Activated T-cell treated with anti-CD3 and anti-CD28 coated beads, Interleukin-2, amount 50 U/mL, for 72 hours (primary cell): ENCODE data around the gene SRCIN1. TPM values are rescaled to one million over a fixed set of nuclear protein-coding genes. Genes with fewer than 3 reads are reported as not detected.
A peak's percentile ranks its signal among the peaks of the same experiment; 100 is the strongest.
"Not testable (repeated sequence)": the region's sequence is repeated elsewhere in the genome, so short reads cannot be mapped to it uniquely, and the experiment has no call there.

Experiments used
- ATAC-seq, 2 donors: fragments of 150-1000 bp; cut with Tn5 transposase; replicated peaks in 1 of 2; 2 replicates each; pipeline ENCODE4 v1.10.0; 2021; ENCODE audit warnings: moderate library complexity in 2 of 2, mild to moderate bottlenecking in 1 of 2
- DNase-seq, 2 donors: peaks; one replicate each; pipeline ENCODE4 v3.0.0; 2021 to 2022; ENCODE audit warnings: mixed read lengths in 1 of 2
- H3K27ac Mint-ChIP-seq: one replicate; pipeline ENCODE4 v1.8.0; 2022; ENCODE audit warnings: mild to moderate bottlenecking, moderate library complexity, mixed read lengths
- H3K27me3 Mint-ChIP-seq: one replicate; pipeline ENCODE4 v1.8.0; 2022; ENCODE audit warnings: low read depth, mixed read lengths
- H3K36me3 Mint-ChIP-seq, 2 donors: one replicate each; pipeline ENCODE4 v1.8.0; 2022; ENCODE audit warnings: mixed read lengths in 2 of 2, mild to moderate bottlenecking in 1 of 2; ENCODE audit not compliant: insufficient read depth in 2 of 2
- H3K4me1 Mint-ChIP-seq: one replicate; pipeline ENCODE4 v1.8.0; 2022; ENCODE audit warnings: low read depth, mixed read lengths
- H3K4me3 Mint-ChIP-seq, 2 donors: one replicate each; pipeline ENCODE4 v1.8.0; 2022; ENCODE audit warnings: mild to moderate bottlenecking in 2 of 2, mixed read lengths in 2 of 2, moderate library complexity in 2 of 2
- H3K9me3 Mint-ChIP-seq, 2 donors: one replicate each; pipeline ENCODE4 v1.8.0; 2022; ENCODE audit warnings: mixed read lengths in 2 of 2
- total RNA-seq, 2 donors: library from RNA; stranded (reverse); gene quantifications; one replicate each; pipeline ENCODE4 v1.2.3, GENCODE V29; 2022

Gene SRCIN1, protein sequence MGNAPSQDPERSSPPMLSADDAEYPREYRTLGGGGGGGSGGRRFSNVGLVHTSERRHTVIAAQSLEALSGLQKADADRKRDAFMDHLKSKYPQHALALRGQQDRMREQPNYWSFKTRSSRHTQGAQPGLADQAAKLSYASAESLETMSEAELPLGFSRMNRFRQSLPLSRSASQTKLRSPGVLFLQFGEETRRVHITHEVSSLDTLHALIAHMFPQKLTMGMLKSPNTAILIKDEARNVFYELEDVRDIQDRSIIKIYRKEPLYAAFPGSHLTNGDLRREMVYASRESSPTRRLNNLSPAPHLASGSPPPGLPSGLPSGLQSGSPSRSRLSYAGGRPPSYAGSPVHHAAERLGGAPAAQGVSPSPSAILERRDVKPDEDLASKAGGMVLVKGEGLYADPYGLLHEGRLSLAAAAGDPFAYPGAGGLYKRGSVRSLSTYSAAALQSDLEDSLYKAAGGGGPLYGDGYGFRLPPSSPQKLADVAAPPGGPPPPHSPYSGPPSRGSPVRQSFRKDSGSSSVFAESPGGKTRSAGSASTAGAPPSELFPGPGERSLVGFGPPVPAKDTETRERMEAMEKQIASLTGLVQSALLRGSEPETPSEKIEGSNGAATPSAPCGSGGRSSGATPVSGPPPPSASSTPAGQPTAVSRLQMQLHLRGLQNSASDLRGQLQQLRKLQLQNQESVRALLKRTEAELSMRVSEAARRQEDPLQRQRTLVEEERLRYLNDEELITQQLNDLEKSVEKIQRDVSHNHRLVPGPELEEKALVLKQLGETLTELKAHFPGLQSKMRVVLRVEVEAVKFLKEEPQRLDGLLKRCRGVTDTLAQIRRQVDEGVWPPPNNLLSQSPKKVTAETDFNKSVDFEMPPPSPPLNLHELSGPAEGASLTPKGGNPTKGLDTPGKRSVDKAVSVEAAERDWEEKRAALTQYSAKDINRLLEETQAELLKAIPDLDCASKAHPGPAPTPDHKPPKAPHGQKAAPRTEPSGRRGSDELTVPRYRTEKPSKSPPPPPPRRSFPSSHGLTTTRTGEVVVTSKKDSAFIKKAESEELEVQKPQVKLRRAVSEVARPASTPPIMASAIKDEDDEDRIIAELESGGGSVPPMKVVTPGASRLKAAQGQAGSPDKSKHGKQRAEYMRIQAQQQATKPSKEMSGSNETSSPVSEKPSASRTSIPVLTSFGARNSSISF
- 1 to 10 TPM in 1 of 2 donors, under 1 TPM in 1; 0.72 to 1.8 TPM for total RNA-seq

DNA sequence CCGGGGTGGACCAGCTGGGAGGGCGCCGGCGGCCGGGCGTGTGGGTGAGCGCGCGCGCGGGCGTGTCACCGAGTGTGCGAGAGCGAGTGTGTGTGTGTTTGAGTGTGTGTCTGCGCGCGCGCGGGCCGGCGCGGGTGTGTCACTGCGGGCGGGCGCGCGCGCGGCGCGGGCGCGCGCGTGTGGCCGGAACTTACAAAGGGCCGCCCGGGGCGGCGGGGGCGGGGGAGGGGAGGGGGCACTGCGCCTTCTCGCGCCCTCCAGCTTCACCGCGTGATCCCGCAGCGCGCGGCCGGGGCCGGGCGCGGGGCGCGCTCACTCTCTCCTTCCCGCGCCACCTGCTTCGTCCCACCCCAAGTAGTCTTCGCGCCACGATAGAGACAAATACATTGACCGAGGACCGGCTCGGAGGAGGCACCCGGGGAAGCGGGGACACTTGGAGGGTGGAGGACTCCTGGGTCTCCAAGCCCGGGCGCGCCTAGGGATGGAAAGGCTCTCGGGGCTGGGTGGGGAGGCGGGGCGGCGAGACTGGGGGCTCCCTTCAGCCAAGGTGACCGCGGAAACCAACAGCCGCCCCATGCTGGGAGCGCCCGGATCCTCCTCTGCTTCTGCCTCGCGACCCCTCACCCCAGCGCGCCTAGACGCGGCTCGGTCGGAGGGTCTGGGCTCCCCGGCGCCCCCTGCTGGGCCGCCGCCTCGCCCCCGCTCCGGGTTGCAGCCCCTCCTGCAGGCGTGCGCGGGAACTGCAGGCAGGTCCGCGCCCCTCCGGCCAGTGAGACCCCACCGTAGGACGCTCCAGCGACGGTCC is at the start of gene SRCIN1:
SRCIN1 (minus strand) TSS at position 112 of the 805 bp plus-strand sequence. CDS start 247 bp downstream, outside the sequence.
- Mint-ChIP-seq H3K27ac (no peak within 1 kb of the TSS), H3K36me3 (no peaks in the 10 kb centered on the region), H3K27me3 (peaks cover 63% of the 10 kb centered on the region), H3K9me3 (no peaks in the 10 kb centered on the region), H3K4me3 (peak within 1 kb of the TSS; percentile 81 to 82), H3K4me1 (peaks cover 21% of the 10 kb centered on the region)
- DNase-seq, result peak; percentile 62 to 80
- ATAC-seq, result peak; percentile 63 to 67

DNA sequence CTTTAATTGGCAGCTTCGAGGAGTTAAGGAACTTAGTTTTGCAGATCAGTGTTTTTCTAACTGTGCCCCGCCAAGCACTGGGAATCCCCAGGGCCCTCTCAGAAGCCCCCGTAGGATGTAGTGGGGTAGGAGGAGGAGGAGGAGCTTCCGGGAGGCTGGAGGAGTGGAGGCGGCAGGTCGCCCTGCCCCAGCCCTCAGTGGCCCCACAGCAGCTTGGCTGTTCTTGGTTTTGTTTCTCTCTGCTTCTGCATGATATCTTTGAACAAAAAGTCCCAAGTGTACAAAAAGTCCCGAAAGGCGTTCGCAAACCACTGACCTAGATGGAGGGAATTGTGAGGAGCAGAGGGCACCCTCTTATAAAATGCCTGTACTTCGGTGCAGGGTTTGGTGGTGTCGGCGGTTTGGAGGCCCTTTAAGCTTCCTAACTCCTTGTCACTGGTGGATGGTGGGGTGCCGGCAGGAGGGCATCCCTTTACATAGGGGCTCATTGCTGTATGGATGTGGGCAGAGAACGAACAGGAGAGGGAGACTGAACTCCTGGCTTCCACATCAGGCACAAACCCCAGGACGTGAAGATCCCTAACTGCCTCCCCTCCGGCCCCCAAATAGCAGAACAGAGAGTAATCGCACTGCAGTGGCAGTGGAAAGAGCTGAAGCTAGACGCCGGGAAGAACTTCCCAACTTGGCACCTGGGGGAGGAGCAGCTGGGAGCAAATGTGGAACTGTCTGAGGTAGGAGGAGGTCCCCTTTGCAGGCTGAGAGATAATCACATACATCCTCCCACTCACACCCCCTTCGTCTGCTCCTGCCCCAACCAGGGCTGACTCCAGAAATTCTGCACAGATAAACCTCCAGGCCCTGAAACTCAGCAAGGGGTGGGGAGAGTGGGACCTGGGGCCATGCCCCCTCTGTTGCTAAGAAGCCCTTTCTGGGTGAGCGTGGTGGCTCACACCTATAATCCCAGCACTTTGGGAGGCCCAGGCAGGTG is 49.0 kb upstream of the SRCIN1 start:
- DNase-seq, result no peak
- no peaks in the 10 kb centered on the region for H3K9me3 Mint-ChIP-seq
- H3K27ac Mint-ChIP-seq, result no peak overlapping the region
- peaks cover 26% of the 10 kb centered on the region for H3K4me1 Mint-ChIP-seq
- peak; percentile 61 to 73 for ATAC-seq
- H3K36me3 Mint-ChIP-seq, result no peaks in the 10 kb centered on the region
- H3K27me3 Mint-ChIP-seq, result peaks cover 40% of the 10 kb centered on the region
- peak overlapping the region; percentile 68 to 71 for H3K4me3 Mint-ChIP-seq

DNA sequence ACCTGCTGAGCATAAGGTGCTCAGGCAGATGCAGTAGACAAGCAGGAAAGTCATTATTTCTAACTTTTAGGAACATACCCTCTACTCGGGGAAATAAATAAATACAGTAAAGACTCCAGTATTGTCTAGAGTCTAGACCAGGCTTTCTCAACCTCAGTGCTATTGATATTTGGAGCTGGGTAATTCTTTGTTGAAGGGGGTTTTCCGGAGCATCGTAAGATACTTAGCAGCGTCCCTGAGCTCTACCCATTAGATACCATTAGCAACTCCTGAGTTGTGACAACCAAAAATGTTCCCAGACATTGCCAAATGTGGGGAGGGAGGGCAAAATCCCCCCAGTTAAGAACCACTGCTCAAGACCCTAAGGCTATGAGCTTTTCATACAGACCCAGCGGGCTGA is 47.9 kb upstream of the SRCIN1 start:
- no peaks in the 10 kb centered on the region for H3K9me3 Mint-ChIP-seq
- peaks cover 24% of the 10 kb centered on the region for H3K4me1 Mint-ChIP-seq
- H3K4me3 Mint-ChIP-seq, result peak overlapping the region; percentile 68 to 71
- peaks cover 38% of the 10 kb centered on the region for H3K27me3 Mint-ChIP-seq
- DNase-seq, result no peak
- H3K27ac Mint-ChIP-seq, result no peak overlapping the region
- no peak for ATAC-seq
- no peaks in the 10 kb centered on the region for H3K36me3 Mint-ChIP-seq

DNA sequence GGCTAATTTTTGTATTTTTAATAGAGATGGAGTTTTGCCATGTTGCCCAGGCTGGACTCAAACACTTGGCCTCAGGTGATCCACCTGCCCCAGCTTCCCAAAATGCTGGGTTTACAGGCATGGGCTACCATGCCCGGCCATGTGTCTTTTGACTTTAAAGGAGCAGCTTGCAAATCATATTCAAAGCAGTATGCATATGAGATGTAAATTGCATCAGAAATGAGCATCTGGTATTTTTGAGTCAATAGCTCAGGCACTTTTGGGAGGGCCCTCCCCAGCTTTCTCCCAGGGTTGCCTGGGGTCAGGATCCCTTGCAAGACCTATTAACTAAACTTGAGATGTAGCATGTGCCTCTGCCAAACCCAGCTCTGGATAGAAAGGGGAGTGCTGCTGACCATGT is 47.5 kb upstream of the SRCIN1 start:
- peaks cover 34% of the 10 kb centered on the region for H3K27me3 Mint-ChIP-seq
- H3K27ac Mint-ChIP-seq, result no peak overlapping the region
- ATAC-seq (no peak), DNase-seq (no peak)
- peaks cover 20% of the 10 kb centered on the region for H3K4me1 Mint-ChIP-seq
- H3K4me3 Mint-ChIP-seq, result no peak overlapping the region
- no peaks in the 10 kb centered on the region for H3K9me3 Mint-ChIP-seq
- H3K36me3 Mint-ChIP-seq, result no peaks in the 10 kb centered on the region

DNA sequence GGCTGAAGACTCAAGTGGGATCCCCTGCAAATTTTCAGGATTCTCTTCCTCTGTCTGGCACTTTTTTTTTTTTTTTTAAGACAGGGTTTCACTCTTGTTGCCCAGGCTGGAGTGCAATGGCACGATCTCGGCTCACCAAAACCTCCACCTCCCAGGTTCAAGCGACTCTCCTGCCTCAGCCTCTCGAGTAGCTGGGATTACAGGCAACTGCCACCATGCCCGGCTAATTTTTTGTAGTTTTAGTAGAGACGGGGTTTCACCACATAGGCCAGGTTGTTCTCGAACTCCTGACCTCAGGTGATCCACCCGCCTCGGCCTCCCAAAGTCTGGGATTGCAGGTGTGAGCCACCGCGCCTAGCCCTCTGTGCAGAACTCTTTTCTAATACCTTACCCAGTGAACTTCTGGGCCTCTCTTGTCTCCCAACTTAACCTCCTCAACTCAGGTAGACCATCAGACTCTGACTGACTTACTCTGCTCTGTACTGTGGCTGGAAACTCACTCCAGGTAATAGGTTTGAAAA is 45.0 kb upstream of the SRCIN1 start:
- H3K27me3 Mint-ChIP-seq, result peaks cover 31% of the 10 kb centered on the region
- peaks cover 18% of the 10 kb centered on the region for H3K4me1 Mint-ChIP-seq
- not testable (repeated sequence) for H3K9me3 Mint-ChIP-seq, H3K4me3 Mint-ChIP-seq, H3K36me3 Mint-ChIP-seq, DNase-seq, ATAC-seq, H3K27ac Mint-ChIP-seq

DNA sequence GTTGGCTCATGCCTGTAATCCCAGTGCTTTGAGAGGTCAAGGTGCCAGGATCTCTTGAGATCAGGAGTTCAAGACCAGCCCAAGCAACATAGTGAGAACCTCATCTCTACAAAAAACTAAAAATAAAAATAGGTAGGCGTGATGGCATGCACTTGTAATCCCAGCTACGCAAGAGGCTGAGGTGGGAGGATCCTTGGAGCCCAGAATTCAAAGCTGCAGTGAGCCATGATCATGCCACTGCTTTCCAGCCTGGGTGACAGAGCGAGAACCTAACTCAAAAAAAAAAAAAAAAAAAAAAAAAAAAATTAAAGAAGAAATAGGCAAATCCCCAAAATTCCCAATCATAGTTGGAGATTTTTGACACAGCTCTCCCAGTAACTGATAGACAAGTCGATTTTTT is 32.2 kb upstream of the SRCIN1 start:
- Mint-ChIP-seq H3K27me3 (peaks cover 6% of the 10 kb centered on the region), H3K27ac (no peak overlapping the region), H3K36me3 (no peaks in the 10 kb centered on the region), H3K4me1 (no peaks in the 10 kb centered on the region), H3K9me3 (no peaks in the 10 kb centered on the region), H3K4me3 (no peak overlapping the region)
- ATAC-seq, result no peak
- DNase-seq, result no peak

DNA sequence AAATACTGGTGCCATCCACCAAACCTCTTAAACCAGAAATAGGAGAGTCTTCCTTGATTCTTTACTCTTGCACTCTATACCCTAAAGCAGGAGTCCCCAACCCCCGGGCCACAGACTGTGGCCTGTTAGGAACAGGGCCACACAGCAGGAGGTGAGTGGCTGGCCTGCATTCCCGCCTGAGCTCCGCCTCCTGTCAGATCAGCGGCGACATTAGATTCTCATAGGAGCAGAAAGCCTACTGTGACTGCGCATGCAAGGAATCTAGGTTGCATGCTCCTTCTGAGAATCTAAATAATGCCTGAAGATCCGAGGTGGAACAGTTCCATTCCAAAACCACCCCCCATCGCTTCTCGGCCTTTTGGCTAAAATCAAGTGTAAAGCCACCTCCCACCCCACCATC is 30.3 kb upstream of the SRCIN1 start:
- no peak for ATAC-seq
- Mint-ChIP-seq H3K4me1 (no peaks in the 10 kb centered on the region), H3K9me3 (no peaks in the 10 kb centered on the region)

DNA sequence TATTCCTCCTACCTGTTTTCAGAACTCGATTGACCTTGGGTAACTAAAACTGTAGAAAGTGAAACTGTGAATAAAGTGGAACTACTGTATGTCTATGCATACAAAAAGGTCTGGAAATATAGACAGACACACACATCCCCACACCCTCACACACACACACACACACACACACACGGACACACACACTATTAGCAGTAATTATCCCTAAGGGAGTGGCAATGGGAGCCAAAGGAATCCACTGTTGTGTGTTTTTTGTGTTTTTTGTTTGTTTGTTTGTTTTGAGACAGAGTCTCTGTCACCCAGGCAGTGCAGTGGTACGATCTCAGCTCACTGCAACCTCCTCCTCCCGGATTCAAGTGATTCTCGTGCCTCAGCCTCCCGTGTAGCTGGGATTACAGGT is 26.6 kb upstream of the SRCIN1 start:
- Mint-ChIP-seq H3K4me1 (no peaks in the 10 kb centered on the region), H3K27ac (no peak overlapping the region), H3K36me3 (no peaks in the 10 kb centered on the region), H3K27me3 (no peaks in the 10 kb centered on the region), H3K4me3 (no peak overlapping the region), H3K9me3 (no peaks in the 10 kb centered on the region)
- DNase-seq (no peak), ATAC-seq (no peak)

More for the DNA sequence above, 30.3 kb upstream of the SRCIN1 start:
- no peak for DNase-seq
- no peak overlapping the region for H3K4me3 Mint-ChIP-seq
- H3K27ac Mint-ChIP-seq, result no peak overlapping the region
- no peaks in the 10 kb centered on the region for H3K27me3 Mint-ChIP-seq
- no peaks in the 10 kb centered on the region for H3K36me3 Mint-ChIP-seq

DNA sequence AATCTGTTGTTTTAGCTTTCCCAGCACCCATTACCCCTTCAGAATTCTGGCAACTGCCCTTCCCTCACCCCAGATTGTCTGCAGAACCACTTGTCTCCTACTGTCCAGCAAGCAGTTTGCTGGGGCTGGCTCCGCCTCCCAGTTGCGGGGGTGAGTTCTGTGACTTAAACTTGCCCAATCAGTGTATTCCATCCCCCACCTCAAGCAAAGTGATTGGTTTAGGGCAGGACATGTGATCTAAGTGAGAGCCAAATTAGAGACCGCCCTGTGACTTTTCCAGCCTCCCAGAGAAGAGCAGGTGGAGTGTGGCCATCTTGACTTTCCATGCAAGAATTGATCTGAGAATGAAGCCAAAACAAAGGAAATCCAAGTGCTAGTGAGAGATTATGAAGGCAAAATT is 22.7 kb upstream of the SRCIN1 start:
- ATAC-seq, result no peak
- Mint-ChIP-seq H3K9me3 (no peaks in the 10 kb centered on the region), H3K36me3 (no peaks in the 10 kb centered on the region), H3K27ac (no peak overlapping the region), H3K4me1 (no peaks in the 10 kb centered on the region), H3K4me3 (no peak overlapping the region), H3K27me3 (peaks cover 6% of the 10 kb centered on the region)
- DNase-seq, result no peak

DNA sequence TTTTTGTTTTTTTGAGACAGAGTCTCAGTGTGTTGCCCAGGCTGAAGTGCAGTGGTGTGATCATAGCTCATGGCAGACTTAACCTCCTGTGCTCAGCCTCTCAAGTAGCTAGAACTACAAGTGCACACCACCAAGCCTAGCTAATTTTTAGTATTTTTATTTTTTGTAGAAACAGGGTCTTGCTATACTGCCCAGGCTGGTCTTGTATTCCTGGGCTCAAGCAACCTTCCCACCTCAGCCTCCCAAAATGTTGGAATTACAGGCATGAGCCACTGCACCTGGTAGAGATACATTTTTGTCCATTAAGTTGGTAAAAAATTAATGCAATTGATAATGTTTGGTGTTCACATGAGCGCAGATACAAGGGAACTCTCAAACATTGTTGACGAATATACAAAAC is 22.2 kb upstream of the SRCIN1 start:
- DNase-seq (no peak), ATAC-seq (no peak)
- Mint-ChIP-seq H3K36me3 (no peaks in the 10 kb centered on the region), H3K4me3 (no peak overlapping the region), H3K27me3 (peaks cover 11% of the 10 kb centered on the region), H3K4me1 (no peaks in the 10 kb centered on the region), H3K9me3 (no peaks in the 10 kb centered on the region), H3K27ac (no peak overlapping the region)

DNA sequence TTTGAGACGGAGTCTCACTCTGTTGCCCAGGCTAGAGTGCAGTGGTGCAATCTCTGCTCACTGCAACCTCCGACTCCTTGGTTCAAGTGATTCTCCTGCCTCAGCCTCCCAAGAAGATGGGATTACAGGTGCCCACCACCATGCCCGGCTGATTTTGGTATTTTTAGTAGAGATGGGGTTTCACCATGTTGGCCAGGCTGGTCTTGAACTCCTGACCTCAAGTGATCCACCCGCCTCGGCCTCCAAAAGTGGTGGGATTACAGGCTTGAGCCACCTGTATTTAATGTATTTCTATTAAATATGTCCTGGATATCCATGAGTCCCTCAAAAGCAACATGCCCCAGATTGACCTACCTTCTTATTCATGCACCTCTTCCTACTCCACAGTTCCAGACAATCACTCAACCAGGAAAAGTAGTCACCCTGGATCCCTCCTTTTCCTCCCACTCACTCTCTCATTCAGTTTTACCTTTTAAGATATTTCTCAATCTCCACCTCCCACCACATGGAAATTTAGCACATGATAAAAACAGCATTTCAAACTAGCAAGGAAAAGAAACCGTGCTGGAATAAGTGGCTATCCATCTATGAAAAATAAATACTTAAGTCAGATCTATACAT is 21.0 kb upstream of the SRCIN1 start:
- not testable (repeated sequence) for H3K36me3 Mint-ChIP-seq, H3K27ac Mint-ChIP-seq, DNase-seq, H3K9me3 Mint-ChIP-seq, ATAC-seq, H3K4me1 Mint-ChIP-seq, H3K4me3 Mint-ChIP-seq
- peaks cover 24% of the 10 kb centered on the region for H3K27me3 Mint-ChIP-seq
